GM12892 (cell line): ENCODE data around the gene SPRED3.

Experiments
- POLR2A ChIP-seq: IDR thresholded peaks from 2 replicates; pipeline ENCODE4 v1.6.1; 2011; ENCODE audit warnings: low read depth, low read length, control low read depth
- TAF1 ChIP-seq: IDR thresholded peaks from 2 replicates; pipeline ENCODE4 v1.6.1; 2011; ENCODE audit warnings: low read depth, mild to moderate bottlenecking, control low read depth, low read length, borderline replicate concordance

- no peak for TF ChIP-seq POLR2A
- TF ChIP-seq TAF1, result no peak
Measured at GRCh38 chr19:38421856-38422255, 33.4 kb downstream of the SPRED3 start.
